ENCODE results near the gene ANGPTL2.
"Not testable (repeated sequence)": the region's sequence is repeated elsewhere in the genome, so short reads cannot be mapped to it uniquely, and the experiment has no call there.

ANGPTL2 gene, protein sequence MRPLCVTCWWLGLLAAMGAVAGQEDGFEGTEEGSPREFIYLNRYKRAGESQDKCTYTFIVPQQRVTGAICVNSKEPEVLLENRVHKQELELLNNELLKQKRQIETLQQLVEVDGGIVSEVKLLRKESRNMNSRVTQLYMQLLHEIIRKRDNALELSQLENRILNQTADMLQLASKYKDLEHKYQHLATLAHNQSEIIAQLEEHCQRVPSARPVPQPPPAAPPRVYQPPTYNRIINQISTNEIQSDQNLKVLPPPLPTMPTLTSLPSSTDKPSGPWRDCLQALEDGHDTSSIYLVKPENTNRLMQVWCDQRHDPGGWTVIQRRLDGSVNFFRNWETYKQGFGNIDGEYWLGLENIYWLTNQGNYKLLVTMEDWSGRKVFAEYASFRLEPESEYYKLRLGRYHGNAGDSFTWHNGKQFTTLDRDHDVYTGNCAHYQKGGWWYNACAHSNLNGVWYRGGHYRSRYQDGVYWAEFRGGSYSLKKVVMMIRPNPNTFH

GRCh38 chr9:127122176-127123063 lies at the start of gene ANGPTL2:
TSS of gene ANGPTL2 (minus strand) at chr9:127122635. CDS start at chr9:127108731, 13,904 bp downstream.
- peak; percentile 27 for DNase-seq

- DNase-seq = not testable (repeated sequence)
Measured at GRCh38 chr9:127171348-127171747, 48.9 kb upstream of the ANGPTL2 start.

DNA sequence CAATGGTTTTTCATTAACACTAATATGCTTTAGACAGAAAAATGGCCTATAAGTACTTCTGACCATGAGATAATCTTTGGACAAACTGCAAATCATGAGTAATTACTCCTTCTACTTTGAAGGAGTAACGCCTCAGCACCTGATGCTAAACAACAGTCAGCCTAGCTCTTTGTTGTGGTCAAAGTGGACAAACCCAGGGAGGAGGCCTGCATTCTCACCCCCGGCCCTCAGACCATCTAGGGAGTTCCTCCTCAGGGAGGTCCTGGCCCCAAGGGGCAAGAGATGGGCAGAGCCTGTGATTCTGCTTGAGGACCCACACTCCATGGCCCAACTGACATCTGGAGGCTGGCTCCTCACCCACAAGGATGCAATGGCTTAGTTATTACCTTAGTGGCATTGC lies 48.2 kb upstream of the ANGPTL2 start:
- DNase-seq = no peak

GRCh38 chr9:127170103-127170502 lies 47.7 kb upstream of the ANGPTL2 start:
- DNase-seq = no peak

GRCh38 chr9:127169575-127169883 lies 47.1 kb upstream of the ANGPTL2 start:
- DNase-seq = no peak

DNA sequence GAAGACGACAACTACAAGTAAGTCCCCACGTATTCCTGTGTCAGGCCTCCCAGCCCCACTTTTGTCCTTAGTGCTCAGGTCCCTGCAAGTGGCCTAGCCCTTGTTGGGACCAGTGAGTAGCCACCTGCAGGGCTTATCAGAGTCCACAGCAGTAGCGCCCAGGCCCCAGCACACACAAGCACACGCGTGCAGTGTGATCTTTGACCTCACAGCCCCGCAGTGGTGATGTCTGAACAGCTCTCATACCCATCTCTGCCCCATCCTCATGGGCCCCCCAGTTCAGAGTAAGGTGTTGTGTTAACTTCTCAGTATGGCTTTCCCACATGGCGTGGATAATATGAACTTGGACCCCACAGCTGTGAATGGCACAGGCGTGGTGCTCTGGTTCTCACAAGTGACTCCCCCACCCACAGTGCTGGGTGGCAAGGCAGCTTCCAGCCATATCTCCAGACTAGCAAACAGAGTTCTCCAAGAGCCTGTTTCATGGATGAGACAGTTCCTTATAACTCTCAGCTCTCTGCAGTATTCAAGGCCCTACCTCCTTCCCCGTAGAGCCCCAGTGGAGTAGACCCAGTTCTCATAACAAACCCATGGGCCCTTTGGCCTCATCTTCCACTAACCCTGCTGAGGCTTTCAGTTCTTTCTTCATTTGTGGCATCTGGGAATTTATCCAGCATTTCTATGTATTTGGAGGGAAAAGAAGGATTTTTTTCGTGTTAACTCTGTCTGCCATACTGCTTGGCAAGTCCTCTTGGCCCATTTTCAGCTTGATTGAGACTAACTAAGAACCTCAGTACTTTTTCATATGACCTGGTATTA lies 46.5 kb upstream of the ANGPTL2 start:
- no peak for DNase-seq

DNA sequence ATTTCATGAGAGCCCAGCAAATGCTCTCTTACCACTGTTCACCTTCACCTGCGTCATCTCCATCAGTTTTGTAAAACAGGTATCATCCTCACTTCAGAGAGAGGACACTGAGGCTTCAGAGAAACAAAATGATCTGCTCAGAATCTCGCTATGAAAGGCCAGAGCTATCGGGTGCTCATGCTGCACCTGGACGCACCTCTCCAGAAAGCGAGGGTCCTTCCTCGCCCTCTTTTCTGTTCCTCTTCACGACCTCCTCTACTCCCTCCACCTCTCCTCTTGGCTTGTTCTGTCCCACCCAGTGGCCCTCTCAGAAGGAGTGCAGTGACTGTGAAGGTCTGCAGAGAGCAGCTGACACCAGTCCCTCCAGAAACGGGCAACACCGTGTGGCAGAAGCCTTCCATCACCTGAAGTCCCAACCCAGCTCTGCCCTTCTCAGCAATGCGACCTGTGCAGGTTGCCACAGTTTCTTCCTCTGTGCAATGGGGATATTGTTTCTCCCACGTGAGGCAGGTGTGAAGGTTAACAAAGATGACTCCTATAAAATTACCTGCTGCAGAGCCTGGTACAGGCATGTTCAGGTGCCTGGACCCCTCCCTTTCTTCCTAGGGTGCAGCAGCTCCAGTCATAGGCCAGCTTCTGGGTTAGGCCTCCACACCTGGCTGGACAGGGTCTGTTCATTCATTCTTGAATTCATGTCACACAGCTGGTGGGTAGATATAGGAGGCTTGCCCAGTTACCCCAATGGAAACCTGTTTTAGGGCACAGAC lies 45.3 kb upstream of the ANGPTL2 start:
- DNase-seq = no peak

GRCh38 chr9:127166651-127167524 lies 44.5 kb upstream of the ANGPTL2 start:
- DNase-seq = no peak

- DNase-seq = peak; percentile 45
Measured at GRCh38 chr9:127166111-127166510, 43.7 kb upstream of the ANGPTL2 start.

DNA sequence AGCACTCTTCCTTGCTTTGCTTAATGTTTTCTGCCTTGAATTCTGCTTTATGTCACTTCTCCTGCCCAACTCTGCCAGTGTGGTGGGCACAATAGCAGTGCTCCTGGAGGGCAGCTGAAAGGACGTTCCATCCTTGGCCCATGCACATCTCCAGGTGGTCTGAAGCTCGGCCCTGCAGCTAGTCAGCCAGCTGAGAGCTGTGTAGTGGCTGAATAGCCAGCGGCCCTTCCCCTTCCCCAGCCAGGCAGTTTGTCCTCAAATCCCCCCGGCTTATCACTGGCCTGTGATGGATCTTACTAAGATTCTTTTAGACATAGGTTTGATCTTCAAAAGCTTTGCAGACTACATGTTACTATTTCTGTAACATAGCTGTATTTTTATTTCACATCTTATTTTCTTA lies 42.7 kb upstream of the ANGPTL2 start:
- no peak for DNase-seq

DNA sequence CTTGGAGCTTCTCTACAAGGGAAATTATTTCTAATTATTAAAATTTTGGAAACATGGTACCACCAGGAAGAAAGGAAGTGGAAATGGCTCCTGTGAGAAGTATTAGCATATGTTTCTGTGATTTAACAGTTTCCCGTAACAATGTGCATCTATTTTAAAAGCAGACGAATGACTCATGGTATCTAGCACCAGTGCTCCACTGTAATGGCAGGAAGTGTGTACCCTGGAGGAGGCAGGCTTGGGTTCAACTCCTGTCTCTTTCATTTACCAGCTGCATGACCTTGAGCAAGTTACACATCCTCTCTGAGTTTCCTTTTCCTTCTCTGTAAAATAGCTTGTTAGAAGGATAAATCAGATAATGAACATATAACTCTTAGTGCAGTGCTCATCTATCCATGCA lies 41.0 kb upstream of the ANGPTL2 start:
- DNase-seq = peak; percentile 75

- DNase-seq = no peak
Measured at GRCh38 chr9:127162864-127163365, 40.5 kb upstream of the ANGPTL2 start.

DNA sequence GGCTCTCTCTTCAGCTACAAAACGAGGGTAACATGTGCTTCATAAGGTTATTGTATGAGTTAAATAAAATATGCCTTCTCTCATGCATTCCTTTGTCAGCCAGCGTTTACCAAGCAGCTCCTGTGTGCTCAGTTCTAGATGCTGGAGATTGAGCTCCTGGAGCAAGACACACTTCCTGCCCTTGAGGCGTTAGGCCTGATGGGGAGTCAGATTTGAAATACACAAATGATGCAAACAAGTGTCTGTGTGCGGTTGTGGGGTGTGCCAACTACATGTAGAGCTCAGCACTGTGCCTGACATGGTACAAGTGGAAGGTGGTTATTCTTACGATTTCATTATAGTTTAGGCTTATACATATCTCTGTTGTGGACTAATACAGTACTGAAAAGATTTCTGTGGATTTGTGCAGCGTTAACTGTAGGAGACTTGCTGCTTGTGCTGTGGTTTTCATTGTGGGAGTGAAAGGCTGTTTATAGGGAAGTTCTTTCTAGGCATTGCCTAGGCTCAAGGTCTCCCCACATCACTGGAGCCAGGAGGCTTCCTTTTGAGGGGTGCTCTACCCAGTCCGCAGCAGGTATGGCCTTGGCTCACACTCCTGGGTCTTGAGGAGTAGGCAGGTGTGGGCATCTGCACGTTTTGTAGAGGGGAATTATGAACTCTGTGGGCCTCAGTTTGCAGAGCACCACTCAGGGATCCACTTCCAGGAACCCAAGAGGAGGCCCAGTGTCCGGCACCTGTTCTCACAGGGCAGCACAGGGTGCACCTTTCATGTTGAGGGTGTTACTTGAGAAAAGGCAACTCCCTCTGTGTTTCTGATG lies 39.8 kb upstream of the ANGPTL2 start:
- peak; percentile 38 for DNase-seq

GRCh38 chr9:127161081-127161624 lies 38.7 kb upstream of the ANGPTL2 start:
- no peak for DNase-seq

- DNase-seq = no peak
Measured at GRCh38 chr9:127159949-127160610, 37.6 kb upstream of the ANGPTL2 start.

DNA sequence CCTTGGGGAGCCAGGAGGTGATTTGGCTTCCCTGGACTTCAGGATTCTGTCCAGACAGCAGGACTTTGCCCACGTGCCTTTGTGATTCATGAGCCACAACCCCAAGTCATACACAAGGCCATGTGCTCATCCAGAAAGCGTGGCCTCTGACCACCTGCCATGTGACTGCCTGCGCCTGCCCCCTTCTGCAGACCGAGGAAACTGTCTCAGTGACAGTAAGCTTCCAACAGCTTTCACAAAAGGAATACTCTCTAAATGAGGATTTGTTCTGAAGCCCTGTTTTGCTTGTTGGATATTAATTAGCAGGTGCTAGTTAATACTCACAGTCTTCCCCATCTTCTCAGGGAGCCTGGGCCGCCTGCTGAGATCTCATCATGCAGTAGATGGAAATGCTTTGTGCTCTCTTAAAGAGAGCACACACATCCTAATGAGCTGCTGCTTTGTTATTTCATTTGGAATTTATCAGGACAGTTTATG lies 36.9 kb upstream of the ANGPTL2 start:
- DNase-seq = peak; percentile 68

- peak; percentile 7 for DNase-seq
Measured at GRCh38 chr9:127158786-127159324, 36.4 kb upstream of the ANGPTL2 start.

DNA sequence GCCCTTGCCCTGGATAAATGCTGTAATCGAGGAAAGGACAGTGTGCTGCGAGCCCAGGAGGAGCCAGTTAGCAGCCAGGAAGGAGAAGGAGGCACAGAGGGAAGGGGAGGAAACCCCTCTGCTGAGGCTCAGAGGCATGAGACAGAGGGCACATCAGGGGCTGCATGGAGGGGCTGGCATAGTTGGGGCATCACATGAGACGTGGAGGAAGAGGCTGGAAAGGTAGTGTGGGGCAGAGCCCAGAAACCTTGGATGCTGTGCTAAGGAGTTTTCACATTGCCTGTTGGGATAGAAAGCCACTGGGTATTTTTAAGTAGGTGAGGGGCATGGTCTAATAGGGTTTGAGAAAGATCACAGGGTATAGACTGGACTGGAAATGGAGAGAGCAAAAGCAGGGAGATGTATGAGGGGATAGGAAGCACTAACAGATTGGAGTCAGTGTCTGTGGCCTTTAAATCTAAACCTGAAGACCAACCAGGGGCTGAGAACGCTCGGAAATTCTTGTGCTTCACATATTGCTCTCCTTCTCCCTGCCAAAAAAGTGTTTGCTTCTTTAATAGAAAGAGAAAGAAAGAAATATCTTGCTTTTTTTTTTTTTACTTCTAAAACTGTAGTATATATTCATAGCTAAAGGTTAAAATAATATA lies 33.0 kb upstream of the ANGPTL2 start:
- no peak for DNase-seq

All from inflammatory macrophage treated with lipopolysaccharide for 4 hours (primary cell).